Osteocyte (in vitro differentiated cells): ENCODE results near the gene MYH10. TPM values are rescaled to one million over a fixed set of nuclear protein-coding genes. Genes with fewer than 3 reads are reported as not detected.

ENCODE experiments used
- DNase-seq: peaks from one replicate; pipeline ENCODE4 v3.0.0; 2021; ENCODE audit warnings: mixed read lengths; ENCODE audit not compliant: unreplicated experiment; ENCODE audit errors: extremely low spot score
- H3K27ac Mint-ChIP-seq: one replicate; pipeline ENCODE4 v1.8.0; 2021; ENCODE audit warnings: mild to moderate bottlenecking, mixed read lengths; ENCODE audit not compliant: unreplicated experiment
- H3K27me3 Mint-ChIP-seq: one replicate; pipeline ENCODE4 v1.8.0; 2021; ENCODE audit warnings: mixed read lengths; ENCODE audit not compliant: unreplicated experiment
- H3K36me3 Mint-ChIP-seq: one replicate; pipeline ENCODE4 v1.8.0; 2021; ENCODE audit warnings: mixed read lengths; ENCODE audit not compliant: unreplicated experiment
- H3K4me1 Mint-ChIP-seq: one replicate; pipeline ENCODE4 v1.8.0; 2021; ENCODE audit warnings: mixed read lengths; ENCODE audit not compliant: unreplicated experiment
- H3K4me3 Mint-ChIP-seq: one replicate; pipeline ENCODE4 v1.8.0; 2021; ENCODE audit warnings: mild to moderate bottlenecking, moderate library complexity, mixed read lengths; ENCODE audit not compliant: unreplicated experiment
- H3K9me3 Mint-ChIP-seq: one replicate; pipeline ENCODE4 v1.8.0; 2021; ENCODE audit warnings: mixed read lengths; ENCODE audit not compliant: unreplicated experiment
- total RNA-seq: library from RNA; stranded (reverse); gene quantifications from 2 replicates; pipeline ENCODE4 v1.2.1, GENCODE V29; 2021
- TF ChIP-seq, protein P1 (sequence below): fragments of 200-600 bp; sonication (generic); IDR thresholded peaks from 2 replicates; pipeline ENCODE4 v1.5.0; 2021; ENCODE audit warnings: antibody characterized with exemption, mild to moderate bottlenecking, moderate library complexity

The MYH10 gene
- total RNA-seq, 1 donor from 2014 or later = 110 TPM

DNA sequence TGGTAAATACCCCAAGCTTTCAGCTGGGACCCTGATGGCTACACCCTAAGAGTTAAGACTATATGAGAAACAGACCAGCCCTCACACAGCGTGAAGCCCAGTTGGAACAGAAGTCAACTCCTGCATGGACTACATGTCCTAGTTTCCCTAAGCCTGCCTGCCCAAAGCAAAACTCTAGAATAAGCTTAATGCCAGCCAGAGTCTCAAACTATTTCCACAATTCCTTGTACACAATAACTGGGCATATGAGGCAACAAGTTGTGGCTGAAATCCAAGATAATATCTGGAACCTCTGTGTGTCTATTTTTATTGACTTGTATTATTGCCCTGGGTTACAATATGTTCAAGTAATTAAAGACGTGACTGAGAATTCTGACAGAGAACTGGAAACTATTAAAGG lies 19.4 kb downstream of the MYH10 start:
- peaks cover 3% of the 10 kb centered on the region for H3K9me3 Mint-ChIP-seq
- H3K27me3 Mint-ChIP-seq = no peaks in the 10 kb centered on the region
- peak overlapping the region; percentile 95 for H3K27ac Mint-ChIP-seq
- H3K4me3 Mint-ChIP-seq = peak overlapping the region; percentile 67
- H3K4me1 Mint-ChIP-seq = peaks cover 82% of the 10 kb centered on the region
- no peaks in the 10 kb centered on the region for H3K36me3 Mint-ChIP-seq
- TF ChIP-seq, protein P1, sequence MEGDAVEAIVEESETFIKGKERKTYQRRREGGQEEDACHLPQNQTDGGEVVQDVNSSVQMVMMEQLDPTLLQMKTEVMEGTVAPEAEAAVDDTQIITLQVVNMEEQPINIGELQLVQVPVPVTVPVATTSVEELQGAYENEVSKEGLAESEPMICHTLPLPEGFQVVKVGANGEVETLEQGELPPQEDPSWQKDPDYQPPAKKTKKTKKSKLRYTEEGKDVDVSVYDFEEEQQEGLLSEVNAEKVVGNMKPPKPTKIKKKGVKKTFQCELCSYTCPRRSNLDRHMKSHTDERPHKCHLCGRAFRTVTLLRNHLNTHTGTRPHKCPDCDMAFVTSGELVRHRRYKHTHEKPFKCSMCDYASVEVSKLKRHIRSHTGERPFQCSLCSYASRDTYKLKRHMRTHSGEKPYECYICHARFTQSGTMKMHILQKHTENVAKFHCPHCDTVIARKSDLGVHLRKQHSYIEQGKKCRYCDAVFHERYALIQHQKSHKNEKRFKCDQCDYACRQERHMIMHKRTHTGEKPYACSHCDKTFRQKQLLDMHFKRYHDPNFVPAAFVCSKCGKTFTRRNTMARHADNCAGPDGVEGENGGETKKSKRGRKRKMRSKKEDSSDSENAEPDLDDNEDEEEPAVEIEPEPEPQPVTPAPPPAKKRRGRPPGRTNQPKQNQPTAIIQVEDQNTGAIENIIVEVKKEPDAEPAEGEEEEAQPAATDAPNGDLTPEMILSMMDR = no peak
- DNase-seq = no peak

DNA sequence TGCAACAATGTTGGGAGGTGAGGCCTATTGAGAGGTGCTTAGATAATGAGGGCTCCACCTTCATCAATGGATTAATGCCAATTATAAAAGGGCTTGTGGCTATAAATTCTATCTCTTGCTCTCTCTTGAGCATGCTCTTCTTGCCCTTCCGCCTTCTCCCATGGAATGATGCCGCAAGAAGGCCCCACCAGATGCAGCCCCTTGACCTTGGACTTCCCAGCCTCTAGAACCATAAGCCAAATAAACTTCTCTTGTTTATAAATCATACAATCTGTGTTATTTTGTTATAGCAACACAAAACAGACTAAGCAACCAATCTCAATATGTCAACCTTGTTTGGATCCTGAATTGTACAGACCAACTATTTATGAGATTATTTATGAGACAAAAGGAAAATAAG lies 20.0 kb downstream of the MYH10 start:
- Mint-ChIP-seq H3K27me3 (no peaks in the 10 kb centered on the region), H3K4me1 (peaks cover 83% of the 10 kb centered on the region), H3K4me3 (no peak overlapping the region), H3K36me3 (no peaks in the 10 kb centered on the region), H3K27ac (peak overlapping the region; percentile 95), H3K9me3 (peaks cover 3% of the 10 kb centered on the region)
- no peak for DNase-seq
- TF ChIP-seq, protein P1 = no peak

DNA sequence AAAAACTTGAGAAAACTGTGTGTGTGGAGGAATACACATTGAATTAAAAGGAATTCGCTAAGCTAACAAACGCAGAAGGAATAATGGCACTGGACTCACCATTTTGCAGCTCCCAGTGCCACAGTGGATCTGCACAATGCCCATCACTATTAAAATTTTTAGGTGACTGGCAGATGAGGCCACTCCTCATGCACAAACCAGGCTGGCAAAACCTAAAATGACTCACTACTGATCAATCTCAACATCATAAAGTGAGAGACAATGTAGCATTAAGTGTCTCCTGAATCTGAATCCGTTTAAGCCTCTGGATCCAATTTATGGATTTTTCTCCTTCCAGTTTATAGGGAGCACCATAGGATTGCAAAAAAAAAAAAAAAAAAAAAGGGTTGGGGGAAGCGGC lies 20.6 kb downstream of the MYH10 start:
- H3K4me1 Mint-ChIP-seq = peaks cover 76% of the 10 kb centered on the region

DNA sequence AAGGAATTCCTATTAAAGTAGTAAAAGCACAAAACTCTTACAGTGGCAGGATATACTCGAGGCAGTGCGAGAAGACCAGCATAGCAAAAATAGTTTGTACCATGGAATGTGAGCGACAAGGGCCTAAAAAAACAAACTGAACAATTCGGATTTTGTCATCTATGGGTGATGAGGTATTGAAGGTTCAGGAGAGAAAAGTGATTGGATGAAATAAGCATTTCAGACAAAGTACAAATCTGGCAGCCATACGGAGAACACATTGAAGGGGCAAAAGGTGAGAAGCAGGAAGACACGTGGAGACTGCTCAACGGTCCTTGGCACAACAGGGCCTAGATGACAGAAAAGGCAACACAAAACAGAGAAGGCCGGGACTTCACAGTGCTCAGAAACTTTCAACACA lies 22.5 kb downstream of the MYH10 start:
- Mint-ChIP-seq H3K4me1 (peaks cover 58% of the 10 kb centered on the region), H3K9me3 (peaks cover 3% of the 10 kb centered on the region), H3K36me3 (peaks cover 3% of the 10 kb centered on the region), H3K27me3 (no peaks in the 10 kb centered on the region), H3K4me3 (peak overlapping the region; percentile 47), H3K27ac (peak overlapping the region; percentile 84)
- DNase-seq = no peak
- TF ChIP-seq, protein P1 = no peak

More for the DNA sequence above, 20.6 kb downstream of the MYH10 start:
- no peak overlapping the region for H3K4me3 Mint-ChIP-seq
- TF ChIP-seq, protein P1 = no peak
- H3K9me3 Mint-ChIP-seq = peaks cover 3% of the 10 kb centered on the region
- H3K36me3 Mint-ChIP-seq = no peaks in the 10 kb centered on the region
- no peak for DNase-seq
- H3K27me3 Mint-ChIP-seq = no peaks in the 10 kb centered on the region
- no peak overlapping the region for H3K27ac Mint-ChIP-seq

DNA sequence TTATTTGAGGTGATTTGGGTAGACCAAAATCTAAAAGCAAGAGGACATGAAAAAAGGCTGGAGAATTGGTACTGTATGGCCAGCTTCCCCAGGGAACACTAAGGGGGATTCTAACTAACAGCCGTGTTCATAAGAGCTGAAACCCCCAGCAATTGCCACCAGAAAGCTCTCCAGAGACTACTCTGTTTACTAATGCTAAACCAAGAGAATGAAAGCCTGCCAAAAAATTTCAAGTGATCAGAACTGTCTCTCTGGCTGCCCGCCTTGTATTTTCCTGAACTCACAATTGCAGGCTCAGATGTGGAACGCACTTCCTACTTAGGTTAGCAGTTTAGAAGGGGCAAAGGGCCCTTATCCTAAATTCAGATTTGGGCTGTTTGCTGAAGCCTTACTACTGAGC lies 24.1 kb downstream of the MYH10 start:
- DNase-seq = no peak
- peak overlapping the region; percentile 60 for H3K27ac Mint-ChIP-seq
- peaks cover 3% of the 10 kb centered on the region for H3K9me3 Mint-ChIP-seq
- H3K27me3 Mint-ChIP-seq = no peaks in the 10 kb centered on the region
- TF ChIP-seq, protein P1 = no peak
- H3K4me1 Mint-ChIP-seq = peaks cover 46% of the 10 kb centered on the region
- no peak overlapping the region for H3K4me3 Mint-ChIP-seq
- peaks cover 5% of the 10 kb centered on the region for H3K36me3 Mint-ChIP-seq
